Gastroesophageal sphincter (tissue), 4 donors: ENCODE measurements around the gene L1CAM. TPM values are rescaled to one million over a fixed set of nuclear protein-coding genes. Genes with fewer than 3 reads are reported as not detected.

Experiments used
- ATAC-seq: fragments of 150-250 bp; one replicate; pipeline ENCODE4 v1.9.1; 2016; ENCODE audit warnings: mild to moderate bottlenecking, moderate library complexity
- H3K27ac ChIP-seq, 4 donors: fragments of 200-600 bp; sonication (generic) in 3 of 4; 1 replicate in 3 of 4; 2 replicates in 1 of 4; pipeline ENCODE4 v1.5.1; 2016 to 2019
- H3K27me3 ChIP-seq: fragments of 200-600 bp; sonication (generic); one replicate; pipeline ENCODE4 v1.5.1; 2019
- H3K36me3 ChIP-seq, 2 donors: fragments of 200-600 bp; sonication (generic); one replicate each; pipeline ENCODE4 v1.5.1; 2019; ENCODE audit warnings: control low read depth in 1 of 2
- H3K4me1 ChIP-seq, 3 donors: fragments of 200-600 bp; sonication (generic); 1 replicate in 2 of 3; 2 replicates in 1 of 3; pipeline ENCODE4 v1.5.1; 2016 to 2019; ENCODE audit warnings: control low read depth in 2 of 3
- H3K4me3 ChIP-seq, 2 donors: fragments of 200-600 bp; sonication (generic); one replicate each; pipeline ENCODE4 v1.5.1; 2019; ENCODE audit warnings: mild to moderate bottlenecking in 1 of 2, moderate library complexity in 1 of 2
- H3K9me3 ChIP-seq, 3 donors: fragments of 200-600 bp; sonication (generic); one replicate each; pipeline ENCODE4 v1.5.1; 2017 to 2019; ENCODE audit warnings: control low read depth in 2 of 3
- CTCF ChIP-seq, 4 experiments: fragments of 200-600 bp in 2 of 4; fragments of 450-650 bp in 2 of 4; sonication (generic) in 1 of 4; IDR thresholded peaks; one replicate each; pipeline ENCODE4 v1.5.1; 2017 to 2019; ENCODE audit warnings: antibody characterized with exemption in 4 of 4, mild to moderate bottlenecking in 2 of 4, moderate library complexity in 2 of 4
- EP300 ChIP-seq: sonication (generic); formaldehyde crosslinking; IDR thresholded peaks from one replicate; pipeline ENCODE4 v1.6.1; 2017; ENCODE audit warnings: antibody characterized with exemption, mild to moderate bottlenecking
- POLR2A ChIP-seq, 2 donors: fragments of 450-650 bp; IDR thresholded peaks; one replicate each; pipeline ENCODE4 v1.6.1; 2017; ENCODE audit warnings: antibody characterized with exemption in 2 of 2, mild to moderate bottlenecking in 2 of 2, moderate library complexity in 1 of 2
- POLR2AphosphoS5 ChIP-seq: sonication (generic); formaldehyde crosslinking; IDR thresholded peaks from one replicate; pipeline ENCODE4 v1.6.1; 2017; ENCODE audit warnings: antibody characterized with exemption
- WGBS, 2 donors: methylation state at CpG; one replicate each; pipeline ENCODE4 v1.1.5; 2018; ENCODE audit warnings: low coverage in 1 of 2; 5-methylcytosine and 5-hydroxymethylcytosine counted together
- total RNA-seq, 4 donors: library from RNA; depleted of rRNA; stranded (reverse); fragments of >200 nt; gene quantifications; one replicate each; pipeline ENCODE4 v1.1.0, GENCODE V29; 2016

L1CAM gene
- total RNA-seq, 4 donors from 2014 or later, result 16.2 to 53.3 (median 26.7) TPM

GRCh38 chrX:153911798-153912197 lies 25.8 kb upstream of the L1CAM start:
- ATAC-seq, result no peak
- Histone ChIP-seq H3K36me3 (no peaks in the 10 kb centered on the region), H3K4me1 (no peaks in the 10 kb centered on the region), H3K9me3 (no peaks in the 10 kb centered on the region), H3K4me3 (no peak overlapping the region), H3K27me3 (no peaks in the 10 kb centered on the region), H3K27ac (no peak overlapping the region)
- TF ChIP-seq POLR2A (IDR thresholded peaks at IDR 0.05) (no peak), EP300 (no peak), POLR2AphosphoS5 (no peak), CTCF (IDR thresholded peaks at IDR 0.05) (no peak)
- 83 to 87% methylated on average over 4 to 5 of the region's 6 CpGs for WGBS, 2 donors

DNA sequence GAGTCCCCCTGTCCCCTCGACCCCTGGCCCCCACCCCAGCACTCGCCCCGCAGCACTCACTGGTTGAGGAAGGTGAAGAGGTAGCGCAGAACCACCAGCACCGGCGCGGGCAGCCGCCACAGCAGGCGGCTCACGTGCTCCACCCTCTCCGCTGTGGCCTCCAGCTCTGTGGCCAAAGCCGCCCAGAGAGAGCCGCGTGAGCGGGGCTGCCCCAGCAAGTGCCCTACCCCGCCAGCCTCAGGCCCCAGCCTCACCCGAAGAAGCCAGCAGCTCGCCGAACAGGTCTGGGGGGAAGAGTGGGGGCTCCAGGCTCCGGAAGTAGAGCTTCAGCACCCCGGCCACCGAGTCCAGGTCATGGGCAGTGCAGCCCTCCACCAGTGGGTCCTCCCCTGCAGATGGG lies 24.5 kb upstream of the L1CAM start:
- H3K4me1 ChIP-seq, result no peaks in the 10 kb centered on the region
- H3K36me3 ChIP-seq, result no peaks in the 10 kb centered on the region
- H3K27ac ChIP-seq, result no peak overlapping the region
- WGBS, 2 donors, result no CpG with 5 or more reads among the region's 22 CpGs
- TF ChIP-seq POLR2A (IDR thresholded peaks at IDR 0.05) (no peak), EP300 (no peak), POLR2AphosphoS5 (no peak), CTCF (IDR thresholded peaks at IDR 0.05) (no peak)
- H3K4me3 ChIP-seq, result no peak overlapping the region
- no peak for ATAC-seq
- H3K9me3 ChIP-seq, result no peaks in the 10 kb centered on the region
- no peaks in the 10 kb centered on the region for H3K27me3 ChIP-seq

DNA sequence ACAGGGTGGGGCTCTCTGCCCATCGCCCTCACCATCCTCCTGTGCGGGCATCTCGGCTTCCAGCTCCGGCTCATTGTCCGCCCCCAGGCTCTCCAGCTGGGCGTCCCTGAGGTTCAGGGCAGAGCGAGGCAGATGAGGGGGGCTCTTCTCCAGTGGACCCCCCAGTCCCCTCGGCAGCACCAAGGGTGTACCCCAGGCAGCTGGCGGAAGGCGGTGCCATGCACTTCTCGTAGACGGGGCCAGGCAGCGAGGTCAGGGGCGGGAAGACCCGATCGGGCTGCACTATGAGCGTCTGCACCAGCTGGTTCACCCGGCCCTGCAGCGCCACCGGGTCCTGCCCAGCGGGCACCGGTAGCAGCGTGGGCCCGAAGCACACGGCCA lies 24.0 kb upstream of the L1CAM start:
- no peaks in the 10 kb centered on the region for H3K27me3 ChIP-seq
- TF ChIP-seq POLR2A (IDR thresholded peaks at IDR 0.05) (no peak), CTCF (IDR thresholded peaks at IDR 0.05) (no peak), EP300 (no peak), POLR2AphosphoS5 (no peak)
- no peak overlapping the region for H3K4me3 ChIP-seq
- H3K4me1 ChIP-seq, result no peaks in the 10 kb centered on the region
- no peaks in the 10 kb centered on the region for H3K9me3 ChIP-seq
- H3K27ac ChIP-seq, result no peak overlapping the region
- no peaks in the 10 kb centered on the region for H3K36me3 ChIP-seq
- no peak for ATAC-seq
- WGBS, 2 donors, result no CpG with 5 or more reads among the region's 25 CpGs

DNA sequence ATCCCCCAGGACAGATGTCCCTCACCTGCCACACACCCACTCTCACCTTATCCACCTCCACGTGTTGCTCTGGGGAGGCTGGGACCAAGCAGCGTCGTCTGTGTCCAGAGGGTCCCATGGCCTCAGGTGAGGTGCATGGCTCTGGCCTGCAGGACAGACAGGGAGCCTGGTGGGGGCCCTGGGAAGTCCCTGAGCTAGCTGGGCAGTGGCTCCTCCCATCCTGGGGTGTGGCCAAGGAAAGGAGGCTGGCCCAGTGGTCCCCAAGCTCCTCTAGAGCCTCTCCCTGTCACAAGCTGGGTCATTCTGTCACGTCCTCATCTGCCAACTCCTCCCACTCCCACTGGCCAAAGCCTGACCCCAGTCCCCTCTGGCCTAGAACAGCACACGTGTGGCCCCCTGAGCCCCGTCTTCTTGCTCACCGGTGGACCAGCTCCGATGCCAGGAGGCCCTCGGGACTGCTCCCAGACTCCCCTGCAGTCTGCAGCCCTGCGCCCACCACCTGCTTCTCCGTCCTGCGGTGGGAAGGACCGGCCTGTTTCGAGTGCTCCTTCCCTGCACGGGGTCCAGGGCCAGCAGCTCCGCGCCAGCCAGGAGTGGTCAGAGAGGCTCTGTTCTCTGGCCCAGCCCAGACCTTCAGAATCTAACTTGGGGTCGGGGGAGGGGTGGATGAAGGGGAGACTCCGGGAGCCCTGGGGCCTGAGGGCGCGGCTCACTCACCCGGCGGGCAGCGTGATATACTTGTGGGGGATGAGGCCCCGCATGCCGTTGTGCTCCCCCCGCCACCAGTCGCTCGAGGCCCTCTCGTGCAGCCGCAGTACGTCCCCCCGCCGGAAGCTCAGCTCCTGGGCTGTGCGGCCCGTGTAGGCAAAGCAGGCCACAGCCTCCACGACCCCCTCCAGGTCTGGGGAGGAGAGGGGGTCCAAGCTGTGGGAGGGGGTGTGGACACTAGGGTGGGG lies 23.3 kb upstream of the L1CAM start:
- H3K27me3 ChIP-seq, result no peaks in the 10 kb centered on the region
- no peak overlapping the region for H3K27ac ChIP-seq
- H3K4me3 ChIP-seq, result no peak overlapping the region
- H3K36me3 ChIP-seq, result no peaks in the 10 kb centered on the region
- peaks cover 0 to 4% (median under 1%) of the 10 kb centered on the region in 3 donors for H3K4me1 ChIP-seq
- no peaks in the 10 kb centered on the region for H3K9me3 ChIP-seq
- no peak for ATAC-seq
- 40% methylated on average over 1 of the region's 37 CpGs; no CpG with 5 or more reads in 1 of the 2 donors for WGBS, 2 donors
- TF ChIP-seq POLR2AphosphoS5, result no peak
- no peak for TF ChIP-seq EP300
- TF ChIP-seq POLR2A (IDR thresholded peaks at IDR 0.05), result no peak
- no peak for TF ChIP-seq CTCF (IDR thresholded peaks at IDR 0.05)
